CD8-positive, alpha-beta memory T cell (primary cell): ENCODE measurements around the gene SLC16A6. TPM values are rescaled to one million over a fixed set of nuclear protein-coding genes. Genes with fewer than 3 reads are reported as not detected.
"Not testable (repeated sequence)": the region's sequence is repeated elsewhere in the genome, so short reads cannot be mapped to it uniquely, and the experiment has no call there.

Source experiments
- CTCF ChIA-PET: fragments of 350-600 bp; sonication (Branson Sonifier 250); formaldehyde crosslinking; loops from one replicate; lab custom pipeline; 2021; ENCODE audit warnings: antibody characterized with exemption; lab: Charles Lee
- POLR2A ChIA-PET: fragments of 350-600 bp; sonication (Branson Sonifier 250); formaldehyde crosslinking; loops from one replicate; lab custom pipeline; 2021; ENCODE audit warnings: antibody characterized with exemption; lab: Charles Lee
- DNase-seq, 5 donors: peaks; one replicate each; pipeline versions ENCODE4 v3.0.0 to v3.0.0-alpha.2; 2020 to 2022; ENCODE audit warnings: mixed read lengths in 1 of 5
- H3K27ac ChIP-seq: one replicate; pipeline ENCODE4 v1.7.0; 2013; ENCODE audit warnings: low read depth, mild to moderate bottlenecking, low read length, moderate library complexity
- H3K27me3 ChIP-seq: 2 replicates; pipeline ENCODE4 v1.7.0; 2013; ENCODE audit warnings: low read length, mild to moderate bottlenecking; ENCODE audit not compliant: insufficient read depth, poor library complexity, severe bottlenecking
- H3K36me3 ChIP-seq: 2 replicates; pipeline ENCODE4 v1.7.0; 2013; ENCODE audit warnings: mild to moderate bottlenecking, low read length, moderate library complexity; ENCODE audit not compliant: insufficient read depth
- H3K4me1 ChIP-seq: 2 replicates; pipeline ENCODE4 v1.7.0; 2013; ENCODE audit warnings: mild to moderate bottlenecking, low read length, moderate library complexity; ENCODE audit not compliant: insufficient read depth
- H3K4me3 ChIP-seq: 2 replicates; pipeline ENCODE4 v1.7.0; 2013; ENCODE audit warnings: mild to moderate bottlenecking, low read length
- H3K9me3 ChIP-seq: 2 replicates; pipeline ENCODE4 v1.7.0; 2013; ENCODE audit warnings: mild to moderate bottlenecking, low read length
- H3K27ac Mint-ChIP-seq, 8 donors: one replicate each; pipeline ENCODE4 v1.8.0; 2020 to 2021; ENCODE audit warnings: mixed read lengths in 8 of 8, mild to moderate bottlenecking in 6 of 8, inconsistent platforms in 3 of 8, moderate library complexity in 3 of 8
- H3K27me3 Mint-ChIP-seq, 2 donors: one replicate each; pipeline ENCODE4 v1.8.0; 2020 to 2021; ENCODE audit warnings: mixed read lengths in 2 of 2, mild to moderate bottlenecking in 1 of 2, moderate library complexity in 1 of 2
- H3K36me3 Mint-ChIP-seq, 3 donors: one replicate each; pipeline ENCODE4 v1.8.0; 2020 to 2021; ENCODE audit warnings: mixed read lengths in 3 of 3, inconsistent platforms in 1 of 3, mild to moderate bottlenecking in 1 of 3
- H3K4me1 Mint-ChIP-seq, 3 donors: one replicate each; pipeline ENCODE4 v1.8.0; 2020 to 2021; ENCODE audit warnings: mixed read lengths in 3 of 3, inconsistent platforms in 1 of 3, mild to moderate bottlenecking in 1 of 3
- H3K4me3 Mint-ChIP-seq, 7 donors: one replicate each; pipeline ENCODE4 v1.8.0; 2020 to 2021; ENCODE audit warnings: mixed read lengths in 7 of 7, mild to moderate bottlenecking in 6 of 7, moderate library complexity in 4 of 7, inconsistent platforms in 2 of 7
- H3K9me3 Mint-ChIP-seq, 5 donors: one replicate each; pipeline ENCODE4 v1.8.0; 2020 to 2022; ENCODE audit warnings: mixed read lengths in 5 of 5, mild to moderate bottlenecking in 3 of 5, moderate library complexity in 2 of 5, inconsistent platforms in 1 of 5
- polyA plus RNA-seq: library from polyadenylated mRNA; unstranded; fragments of 300-500 nt; fragmentation: Illumina TruSeq; gene quantifications from one replicate; pipeline ENCODE4 v1.2.3, GENCODE V29; 2021
- total RNA-seq, 2 experiments: library from RNA; stranded (reverse); gene quantifications; one replicate each; pipeline ENCODE4 v1.2.3, GENCODE V29; 2021

The SLC16A6 gene
- total and polyA plus RNA-seq, 3 experiments from 2014 or later, result 1.3 to 9.4 (median 8.4) TPM

DNA sequence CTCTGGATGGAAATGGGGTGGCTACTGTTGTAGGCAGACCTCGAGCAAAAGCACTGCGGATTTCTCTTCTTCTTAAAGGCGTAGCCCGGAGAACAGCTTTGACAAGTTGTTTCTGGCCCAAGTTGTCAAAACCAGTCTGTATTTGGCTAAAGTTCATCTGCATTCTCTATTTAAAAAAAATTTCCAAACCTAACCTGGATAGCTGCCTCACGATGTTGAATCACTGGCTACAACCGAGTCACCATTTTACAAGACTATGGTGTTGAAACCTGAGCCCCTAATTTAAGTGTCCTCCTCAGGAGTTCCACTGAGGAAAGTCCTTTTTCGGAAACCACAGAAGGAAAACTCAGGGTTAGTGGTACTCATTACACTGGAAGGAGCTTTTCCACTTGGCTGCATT is 1.5 kb downstream of the SLC16A6 start:
- no peak for DNase-seq
- Histone ChIP-seq H3K27ac (peak overlapping the region; percentile 94), H3K4me1 (peaks cover 35% of the 10 kb centered on the region), H3K9me3 (no peaks in the 10 kb centered on the region), H3K27me3 (no peaks in the 10 kb centered on the region), H3K4me3 (peak overlapping the region; percentile 86), H3K36me3 (no peaks in the 10 kb centered on the region)
- Mint-ChIP-seq H3K4me3 (peak overlapping the region; percentile 87 to 100 (median 100)), H3K27me3 (no peaks in the 10 kb centered on the region), H3K4me1 (peaks cover 44 to 76% (median 62%) of the 10 kb centered on the region in 3 donors), H3K36me3 (peaks cover 0 to 7% (median 2%) of the 10 kb centered on the region in 3 donors), H3K9me3 (no peaks in the 10 kb centered on the region), H3K27ac (peak overlapping the region; percentile 85 to 100 (median 99))
- ChIA-PET POLR2A (interaction anchor here (0.5 to 3.8 kb wide), 12 partner anchors 24 to 180 kb away, joined by 3 to 42 read pairs (median 6); partner anchors contain the start of genes AMZ2 and WIPI1), CTCF (interaction anchor here (1.0 to 4.0 kb wide), 7 partner anchors 9 to 177 kb away, joined by 3 to 21 read pairs (median 3); no protein-coding TSS in a partner anchor)

- peaks cover 44 to 70% (median 55%) of the 10 kb centered on the region in 3 donors for H3K4me1 Mint-ChIP-seq
- H3K9me3 Mint-ChIP-seq, result no peaks in the 10 kb centered on the region
- H3K4me3 Mint-ChIP-seq, result peak overlapping the region; percentile 87 to 100 (median 100)
- H3K36me3 Mint-ChIP-seq, result peaks cover 0 to 7% (median 2%) of the 10 kb centered on the region in 3 donors
- no peak for DNase-seq
- Histone ChIP-seq H3K4me1 (peaks cover 30% of the 10 kb centered on the region), H3K27ac (no peak overlapping the region), H3K27me3 (no peaks in the 10 kb centered on the region), H3K4me3 (peak overlapping the region; percentile 86), H3K36me3 (no peaks in the 10 kb centered on the region), H3K9me3 (no peaks in the 10 kb centered on the region)
- ChIA-PET POLR2A (interaction anchor here (0.5 to 3.6 kb wide), 3 partner anchors 79 to 149 kb away, joined by 4 to 28 read pairs (median 8); no protein-coding TSS in a partner anchor), CTCF (interaction anchor here (1.2 to 1.3 kb wide), 2 partner anchors 9 to 88 kb away, joined by 3 to 4 read pairs; no protein-coding TSS in a partner anchor)
- no peaks in the 10 kb centered on the region for H3K27me3 Mint-ChIP-seq
- peak overlapping the region; percentile 85 to 100 (median 98) for H3K27ac Mint-ChIP-seq
Measured at GRCh38 chr17:68288804-68289203, 2.1 kb downstream of the SLC16A6 start.

- DNase-seq, result no peak
- H3K9me3 Mint-ChIP-seq, result no peaks in the 10 kb centered on the region
- Histone ChIP-seq H3K9me3 (no peaks in the 10 kb centered on the region), H3K4me3 (peak overlapping the region; percentile 4), H3K27me3 (no peaks in the 10 kb centered on the region), H3K4me1 (peaks cover 30% of the 10 kb centered on the region), H3K27ac (no peak overlapping the region), H3K36me3 (no peaks in the 10 kb centered on the region)
- ChIA-PET POLR2A (no interaction called here), CTCF (interaction anchor here (1.2 to 1.5 kb wide), 2 partner anchors 8 to 88 kb away, joined by 3 read pairs; no protein-coding TSS in a partner anchor)
- peaks cover 44 to 66% (median 53%) of the 10 kb centered on the region in 3 donors for H3K4me1 Mint-ChIP-seq
- no peaks in the 10 kb centered on the region for H3K27me3 Mint-ChIP-seq
- H3K4me3 Mint-ChIP-seq, result peak overlapping the region in 4 of 7 donors; percentile 97 to 100 (median 100)
- peak overlapping the region; percentile 85 to 100 (median 98) for H3K27ac Mint-ChIP-seq
- H3K36me3 Mint-ChIP-seq, result peaks cover 0 to 7% (median 2%) of the 10 kb centered on the region in 3 donors
Measured at GRCh38 chr17:68288375-68288774, 2.6 kb downstream of the SLC16A6 start.

- H3K27ac ChIP-seq, H3K4me1 ChIP-seq, H3K27me3 ChIP-seq, POLR2A ChIA-PET, H3K9me3 Mint-ChIP-seq, H3K27me3 Mint-ChIP-seq, CTCF ChIA-PET, H3K9me3 ChIP-seq, H3K4me3 Mint-ChIP-seq, H3K4me3 ChIP-seq, DNase-seq: not testable (repeated sequence)
- Mint-ChIP-seq H3K36me3 (peaks cover 11 to 43% (median 13%) of the 10 kb centered on the region in 3 donors), H3K4me1 (peaks cover 12 to 44% (median 29%) of the 10 kb centered on the region in 3 donors), H3K27ac (peak overlapping the region in 2 of 8 donors; percentile 30 to 48)
- H3K36me3 ChIP-seq, result peaks cover 11% of the 10 kb centered on the region
Measured at GRCh38 chr17:68281965-68282364, 9.0 kb downstream of the SLC16A6 start.

- Mint-ChIP-seq H3K4me3 (no peak overlapping the region), H3K36me3 (peaks cover 13 to 65% (median 16%) of the 10 kb centered on the region in 3 donors), H3K4me1 (peaks cover 6 to 27% (median 17%) of the 10 kb centered on the region in 3 donors), H3K9me3 (no peaks in the 10 kb centered on the region), H3K27ac (peak overlapping the region in 2 of 8 donors; percentile 4 to 14), H3K27me3 (no peaks in the 10 kb centered on the region)
- Histone ChIP-seq H3K27ac (no peak overlapping the region), H3K4me3 (no peak overlapping the region), H3K4me1 (no peaks in the 10 kb centered on the region), H3K36me3 (peaks cover 21% of the 10 kb centered on the region), H3K27me3 (no peaks in the 10 kb centered on the region), H3K9me3 (no peaks in the 10 kb centered on the region)
- CTCF ChIA-PET, result no interaction called here
- DNase-seq, result no peak
- POLR2A ChIA-PET, result no interaction called here
Measured at GRCh38 chr17:68277807-68278206, 13.1 kb downstream of the SLC16A6 start.

DNA sequence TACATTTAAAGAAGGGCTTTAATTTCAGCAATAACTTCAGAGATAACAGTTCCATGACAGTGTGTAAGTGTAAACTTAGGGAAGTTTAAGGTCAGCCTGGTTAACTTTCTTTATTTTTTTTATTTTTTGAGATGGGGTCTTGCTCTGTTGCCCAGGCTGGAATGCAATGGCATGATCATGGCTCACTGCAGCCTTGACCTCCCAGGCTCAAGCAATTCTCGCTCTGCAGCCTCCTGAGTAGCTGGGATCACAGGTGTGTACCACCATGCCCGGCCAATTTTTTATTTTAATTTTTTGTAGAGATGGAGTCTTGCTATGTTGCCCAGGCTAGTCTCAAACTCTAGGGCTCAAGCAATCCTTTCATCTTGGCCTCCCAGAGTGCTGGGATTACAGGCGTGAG is 14.6 kb downstream of the SLC16A6 start:
- H3K9me3 Mint-ChIP-seq, H3K27me3 Mint-ChIP-seq, H3K9me3 ChIP-seq, H3K4me1 ChIP-seq, H3K27ac ChIP-seq, H3K27me3 ChIP-seq, H3K4me3 ChIP-seq, POLR2A ChIA-PET, H3K4me3 Mint-ChIP-seq, CTCF ChIA-PET, DNase-seq: not testable (repeated sequence)
- Mint-ChIP-seq H3K4me1 (peaks cover 4 to 20% (median 19%) of the 10 kb centered on the region in 3 donors), H3K36me3 (peaks cover 15 to 70% (median 22%) of the 10 kb centered on the region in 3 donors), H3K27ac (peak overlapping the region in 1 of 8 donors; percentile 43)
- H3K36me3 ChIP-seq, result peaks cover 27% of the 10 kb centered on the region

- H3K27me3 ChIP-seq, result no peaks in the 10 kb centered on the region
- H3K27ac ChIP-seq, result no peak overlapping the region
- Mint-ChIP-seq H3K36me3 (peaks cover 17 to 69% (median 23%) of the 10 kb centered on the region in 3 donors), H3K9me3 (no peaks in the 10 kb centered on the region), H3K27ac (peak overlapping the region in 2 of 8 donors; percentile 33 to 74), H3K4me1 (peaks cover 0 to 10% (median 3%) of the 10 kb centered on the region in 3 donors), H3K4me3 (no peak overlapping the region), H3K27me3 (no peaks in the 10 kb centered on the region)
- H3K36me3 ChIP-seq, result peaks cover 28% of the 10 kb centered on the region
- H3K4me3 ChIP-seq, result no peak overlapping the region
- ChIA-PET CTCF (interaction anchor here (1.0 to 1.4 kb wide), 2 partner anchors 8 to 125 kb away, joined by 3 read pairs; no protein-coding TSS in a partner anchor), POLR2A (no interaction called here)
- H3K9me3 ChIP-seq, result no peaks in the 10 kb centered on the region
- peak in 1 of 5 donors; percentile 19 for DNase-seq
- no peaks in the 10 kb centered on the region for H3K4me1 ChIP-seq
Measured at GRCh38 chr17:68273722-68274121, 17.2 kb downstream of the SLC16A6 start.

DNA sequence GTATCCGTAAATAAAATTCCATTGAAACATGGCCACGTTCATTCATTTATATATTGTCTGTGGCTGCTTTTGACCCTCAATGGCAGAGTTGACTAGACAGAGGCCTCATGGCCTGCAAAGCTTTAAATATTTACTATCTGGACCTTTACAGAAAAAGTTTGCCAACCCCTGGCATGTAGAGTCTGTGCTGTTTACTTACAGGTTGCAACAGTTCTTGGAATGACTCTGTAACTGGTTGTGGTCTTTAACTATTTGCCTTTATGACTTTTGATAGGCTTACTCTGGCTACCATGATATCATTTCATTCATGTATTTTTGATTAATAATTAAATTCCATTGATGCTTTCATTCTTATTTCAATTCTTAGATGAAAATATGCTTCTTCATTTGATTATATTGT is 25.1 kb downstream of the SLC16A6 start:
- not testable (repeated sequence) for H3K36me3 ChIP-seq, H3K27me3 ChIP-seq, H3K27ac ChIP-seq, DNase-seq, H3K9me3 Mint-ChIP-seq, H3K4me1 ChIP-seq, H3K27me3 Mint-ChIP-seq, H3K4me3 Mint-ChIP-seq, H3K4me3 ChIP-seq, H3K9me3 ChIP-seq
- ChIA-PET CTCF (interaction anchor here (1.0 to 5.8 kb wide), 9 partner anchors 8 to 194 kb away, joined by 3 to 59 read pairs (median 11); partner anchors contain the start of gene WIPI1), POLR2A (interaction anchor here (0.6 to 1.0 kb wide), 5 partner anchors 24 to 192 kb away, joined by 3 to 11 read pairs (median 3); partner anchors contain the start of gene WIPI1)
- Mint-ChIP-seq H3K4me1 (peaks cover 16 to 30% (median 23%) of the 10 kb centered on the region in 3 donors), H3K36me3 (peaks cover 4 to 32% (median 12%) of the 10 kb centered on the region in 3 donors), H3K27ac (peak overlapping the region in 4 of 8 donors; percentile 64 to 96 (median 89))
